SKM-1 (cell line): ENCODE data around the gene PRLHR.
A peak's percentile ranks its signal among the peaks of the same experiment; 100 is the strongest.

Experiments
- DNase-seq: peaks from one replicate; lab custom pipeline; 2025; ENCODE audit not compliant: unreplicated experiment; lab: John Stamatoyannopoulos, UW

PRLHR gene

GRCh38 chr10:118564114-118564513 is 31.3 kb downstream of the PRLHR start:
- DNase-seq = no peak

DNA sequence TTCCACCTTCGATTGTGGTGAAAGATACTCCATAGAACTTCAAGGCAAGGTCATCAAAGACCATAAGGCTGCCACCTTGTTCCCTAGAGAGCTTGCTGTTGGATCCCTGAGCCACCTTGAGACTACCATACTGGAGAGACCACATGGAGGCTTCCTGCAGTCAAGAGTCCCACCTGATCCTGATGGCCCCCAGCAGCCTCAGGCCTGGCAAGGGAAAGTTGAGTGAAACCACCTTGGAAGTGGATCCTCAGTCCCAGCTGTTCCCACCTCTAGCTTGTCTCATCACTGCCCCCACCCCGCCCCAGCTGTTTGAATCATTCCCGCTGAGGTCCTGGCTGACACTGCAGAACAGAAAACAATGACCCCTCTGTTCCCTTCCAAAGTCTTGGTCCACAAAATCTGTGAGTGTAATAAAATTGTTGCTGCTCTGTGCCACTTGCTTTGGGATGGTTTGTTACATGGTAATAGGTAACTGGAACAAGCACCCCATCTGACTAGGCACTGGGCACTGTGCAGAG is 32.0 kb downstream of the PRLHR start:
- DNase-seq = no peak

GRCh38 chr10:118562851-118563250 is 32.6 kb downstream of the PRLHR start:
- DNase-seq = peak; percentile 33

DNA sequence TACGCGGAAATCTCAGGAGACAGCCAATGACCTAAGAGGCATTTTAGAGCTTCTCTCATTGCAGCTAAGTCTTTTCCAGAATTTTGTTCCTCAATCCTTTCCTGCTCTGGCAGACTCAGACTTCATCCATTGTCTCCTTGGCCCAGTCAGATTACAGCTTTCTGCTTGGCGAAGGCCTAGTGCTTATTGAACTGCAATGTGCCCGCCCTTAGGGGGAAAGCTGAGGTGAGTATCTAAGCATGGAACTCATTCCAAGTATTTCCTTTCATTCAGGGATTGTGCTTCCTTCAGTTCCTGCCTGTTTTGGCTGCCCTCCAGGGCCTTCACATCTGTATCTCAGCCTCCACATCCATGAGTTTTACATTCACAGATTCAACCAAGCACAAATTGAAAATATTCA is 37.5 kb downstream of the PRLHR start:
- no peak for DNase-seq

DNA sequence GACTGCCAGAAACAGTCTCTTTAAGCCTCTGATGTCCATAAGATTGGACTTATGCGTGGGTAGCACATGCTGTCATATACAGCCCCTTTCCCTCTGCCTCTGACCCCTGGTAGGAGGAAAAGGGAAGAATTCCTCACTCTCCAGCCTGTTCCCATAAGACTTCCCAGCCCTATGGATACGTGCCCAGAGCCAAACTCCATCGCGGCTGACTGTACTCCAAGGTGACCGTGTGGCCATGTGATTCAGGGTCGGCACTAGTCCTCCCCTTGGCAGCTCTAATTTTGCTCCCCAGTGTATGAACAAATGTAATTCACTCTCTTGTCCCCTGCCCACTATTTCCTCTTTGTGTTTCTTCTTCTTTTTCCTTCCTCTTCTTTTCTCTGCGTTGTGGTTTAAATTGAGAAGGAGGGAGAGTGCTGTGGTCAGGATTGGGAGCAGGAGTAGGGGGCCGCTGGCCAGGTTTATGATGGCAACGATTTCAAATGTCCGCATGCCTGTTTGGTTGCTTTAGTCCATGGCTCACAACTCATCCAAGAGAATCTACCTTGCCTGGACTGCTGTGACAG is 43.8 kb downstream of the PRLHR start:
- peak; percentile 35 for DNase-seq

DNA sequence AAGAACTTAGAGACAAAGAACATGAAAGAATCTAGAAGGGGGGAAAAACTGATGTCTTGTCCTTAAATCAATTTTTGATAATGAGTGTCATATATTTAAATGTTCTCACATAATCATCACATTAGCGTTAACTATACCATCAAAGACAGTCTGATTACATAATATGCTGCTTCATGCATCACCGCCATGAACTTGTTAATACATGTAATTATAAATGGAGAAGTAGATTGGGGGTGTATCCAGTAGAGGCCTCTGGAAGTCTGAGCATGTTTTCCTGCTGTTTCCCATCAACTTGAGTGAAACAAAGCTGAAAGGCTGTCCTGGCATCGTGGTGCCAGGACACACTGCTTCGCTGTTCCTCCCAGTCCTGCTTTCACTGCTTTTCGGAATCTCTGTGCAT is 48.2 kb downstream of the PRLHR start:
- no peak for DNase-seq

DNA sequence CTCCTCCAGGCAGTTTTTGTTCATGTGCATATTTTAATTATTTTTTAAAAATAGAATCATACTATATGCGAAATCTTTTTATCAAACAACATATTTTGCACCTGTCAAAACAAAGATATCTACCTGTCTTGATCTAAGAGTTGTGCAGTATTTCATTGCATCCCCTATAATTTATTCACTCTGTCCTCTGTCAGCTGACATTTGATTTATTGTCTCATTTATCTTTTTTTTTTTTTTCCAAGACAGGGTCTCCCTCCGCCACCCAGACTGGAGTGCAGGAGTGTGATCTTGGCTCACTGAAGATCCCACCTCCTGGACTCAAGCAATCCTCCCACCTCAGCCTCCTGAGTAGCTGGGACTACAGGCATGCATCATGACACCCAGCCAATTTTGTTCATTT is 49.0 kb downstream of the PRLHR start:
- no peak for DNase-seq

- DNase-seq = no peak
Observed at GRCh38 chr10:118545381-118545780, 50.1 kb downstream of the PRLHR start.

- no peak for DNase-seq
Observed at GRCh38 chr10:118544401-118544948, 51.0 kb downstream of the PRLHR start.

- DNase-seq = peak; percentile 27
Observed at GRCh38 chr10:118543714-118544400, 51.6 kb downstream of the PRLHR start.

- no peak for DNase-seq
Observed at GRCh38 chr10:118542745-118543144, 52.7 kb downstream of the PRLHR start.

DNA sequence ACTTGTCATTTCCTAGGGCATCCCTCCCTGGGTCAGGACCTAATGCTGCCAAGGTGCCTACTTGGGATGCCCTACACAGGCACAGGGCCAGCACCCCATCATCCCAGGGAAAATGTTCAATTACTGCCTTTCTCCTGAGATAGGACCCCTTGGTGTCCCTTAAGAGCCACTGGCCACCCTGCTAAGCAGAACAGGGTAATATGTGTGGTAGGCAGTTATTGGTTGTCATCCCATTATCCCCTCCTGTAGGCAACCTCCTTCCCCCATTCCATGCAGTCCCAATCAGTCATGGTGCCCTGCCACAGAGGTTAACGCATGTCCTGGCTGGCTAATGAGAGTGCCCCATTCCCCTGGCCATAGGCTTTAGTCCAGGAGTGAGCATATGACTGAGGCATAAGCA is 53.2 kb downstream of the PRLHR start:
- no peak for DNase-seq

DNA sequence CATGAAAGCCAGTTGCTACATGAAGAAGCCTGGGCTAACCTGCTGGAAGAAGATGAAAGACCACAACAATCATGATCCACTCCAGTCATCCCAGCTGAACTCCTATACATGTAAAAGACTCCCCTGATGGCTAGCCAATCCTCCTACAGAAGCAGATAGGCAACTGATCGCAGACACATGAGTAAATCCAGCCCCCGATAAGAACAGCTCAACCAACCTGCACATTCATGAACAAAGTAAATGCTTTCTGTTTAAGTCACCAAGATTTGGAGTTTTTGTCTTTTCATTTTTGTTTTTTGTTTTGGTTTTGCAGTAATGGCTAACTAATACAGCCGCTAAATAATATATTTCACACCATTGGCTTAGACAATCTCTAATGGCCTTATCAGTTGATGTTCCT is 53.7 kb downstream of the PRLHR start:
- no peak for DNase-seq
